PFSK-1 (cell line): ENCODE results near the gene JPH2.

Experiments
- POLR2AphosphoS5 ChIP-seq: IDR thresholded peaks from 2 replicates; pipeline ENCODE4 v1.6.1; 2012; ENCODE audit warnings: low read depth, mild to moderate bottlenecking, control low read depth, low read length, moderate library complexity
- TAF1 ChIP-seq: IDR thresholded peaks from 2 replicates; pipeline ENCODE4 v1.6.1; 2012; ENCODE audit warnings: low read length, control low read depth, borderline replicate concordance; ENCODE audit not compliant: insufficient read depth

- TF ChIP-seq POLR2AphosphoS5 (no peak), TAF1 (no peak)
Observed at GRCh38 chr20:44080646-44081267, 106.2 kb downstream of the JPH2 start.
